Activated T-cell treated with anti-CD3 and anti-CD28 coated beads, Interleukin-2, amount 50 U/mL, for 72 hours (primary cell): ENCODE measurements around the gene SCARB1. TPM values are rescaled to one million over a fixed set of nuclear protein-coding genes. Genes with fewer than 3 reads are reported as not detected.

Experiments used
- ATAC-seq, 2 donors: fragments of 150-1000 bp; cut with Tn5 transposase; replicated peaks in 1 of 2; 2 replicates each; pipeline ENCODE4 v1.10.0; 2021; ENCODE audit warnings: moderate library complexity in 2 of 2, mild to moderate bottlenecking in 1 of 2
- DNase-seq, 2 donors: peaks; one replicate each; pipeline ENCODE4 v3.0.0; 2021 to 2022; ENCODE audit warnings: mixed read lengths in 1 of 2
- H3K27ac Mint-ChIP-seq: one replicate; pipeline ENCODE4 v1.8.0; 2022; ENCODE audit warnings: mild to moderate bottlenecking, moderate library complexity, mixed read lengths
- H3K27me3 Mint-ChIP-seq: one replicate; pipeline ENCODE4 v1.8.0; 2022; ENCODE audit warnings: low read depth, mixed read lengths
- H3K36me3 Mint-ChIP-seq, 2 donors: one replicate each; pipeline ENCODE4 v1.8.0; 2022; ENCODE audit warnings: mixed read lengths in 2 of 2, mild to moderate bottlenecking in 1 of 2; ENCODE audit not compliant: insufficient read depth in 2 of 2
- H3K4me1 Mint-ChIP-seq: one replicate; pipeline ENCODE4 v1.8.0; 2022; ENCODE audit warnings: low read depth, mixed read lengths
- H3K4me3 Mint-ChIP-seq, 2 donors: one replicate each; pipeline ENCODE4 v1.8.0; 2022; ENCODE audit warnings: mild to moderate bottlenecking in 2 of 2, mixed read lengths in 2 of 2, moderate library complexity in 2 of 2
- H3K9me3 Mint-ChIP-seq, 2 donors: one replicate each; pipeline ENCODE4 v1.8.0; 2022; ENCODE audit warnings: mixed read lengths in 2 of 2
- total RNA-seq, 2 donors: library from RNA; stranded (reverse); gene quantifications; one replicate each; pipeline ENCODE4 v1.2.3, GENCODE V29; 2022

The SCARB1 gene
- total RNA-seq, 2 donors from 2014 or later = 13.4 to 14.5 TPM

- DNase-seq (no peak), ATAC-seq (no peak)
- no peak overlapping the region for H3K4me3 Mint-ChIP-seq
- peaks cover 5% of the 10 kb centered on the region for H3K27me3 Mint-ChIP-seq
- no peaks in the 10 kb centered on the region for H3K36me3 Mint-ChIP-seq
- H3K9me3 Mint-ChIP-seq = no peaks in the 10 kb centered on the region
- no peak overlapping the region for H3K27ac Mint-ChIP-seq
- H3K4me1 Mint-ChIP-seq = peaks cover 7% of the 10 kb centered on the region
Observed at GRCh38 chr12:124876171-124876570, 12.5 kb upstream of the SCARB1 start.

DNA sequence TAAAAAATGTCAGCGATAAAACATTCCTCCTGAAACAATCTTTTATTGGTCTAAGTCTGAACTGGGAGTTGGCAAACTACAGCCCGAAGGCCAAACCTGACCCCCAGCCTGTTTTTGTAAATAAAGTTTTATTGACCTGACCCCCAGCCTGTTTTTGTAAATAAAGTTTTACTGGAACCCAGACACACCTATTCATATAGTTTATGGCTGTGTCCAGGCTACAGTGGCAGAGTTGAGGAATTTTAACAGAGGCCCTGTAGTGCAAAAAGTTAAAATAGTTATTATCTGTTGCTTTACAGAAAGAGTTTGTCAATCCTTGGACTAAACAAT lies 12.1 kb upstream of the SCARB1 start:
- DNase-seq = no peak
- Mint-ChIP-seq H3K27ac (no peak overlapping the region), H3K9me3 (no peaks in the 10 kb centered on the region), H3K27me3 (peaks cover 5% of the 10 kb centered on the region), H3K36me3 (no peaks in the 10 kb centered on the region), H3K4me1 (peaks cover 3% of the 10 kb centered on the region), H3K4me3 (no peak overlapping the region)
- no peak for ATAC-seq

- H3K9me3 Mint-ChIP-seq = no peaks in the 10 kb centered on the region
- H3K36me3 Mint-ChIP-seq = no peaks in the 10 kb centered on the region
- H3K4me3 Mint-ChIP-seq = no peak overlapping the region
- DNase-seq (no peak), ATAC-seq (no peak)
- H3K4me1 Mint-ChIP-seq = no peaks in the 10 kb centered on the region
- peaks cover 5% of the 10 kb centered on the region for H3K27me3 Mint-ChIP-seq
- no peak overlapping the region for H3K27ac Mint-ChIP-seq
Observed at GRCh38 chr12:124874988-124875802, 11.5 kb upstream of the SCARB1 start.

GRCh38 chr12:124874188-124874587 lies 10.5 kb upstream of the SCARB1 start:
- no peak overlapping the region for H3K4me3 Mint-ChIP-seq

DNA sequence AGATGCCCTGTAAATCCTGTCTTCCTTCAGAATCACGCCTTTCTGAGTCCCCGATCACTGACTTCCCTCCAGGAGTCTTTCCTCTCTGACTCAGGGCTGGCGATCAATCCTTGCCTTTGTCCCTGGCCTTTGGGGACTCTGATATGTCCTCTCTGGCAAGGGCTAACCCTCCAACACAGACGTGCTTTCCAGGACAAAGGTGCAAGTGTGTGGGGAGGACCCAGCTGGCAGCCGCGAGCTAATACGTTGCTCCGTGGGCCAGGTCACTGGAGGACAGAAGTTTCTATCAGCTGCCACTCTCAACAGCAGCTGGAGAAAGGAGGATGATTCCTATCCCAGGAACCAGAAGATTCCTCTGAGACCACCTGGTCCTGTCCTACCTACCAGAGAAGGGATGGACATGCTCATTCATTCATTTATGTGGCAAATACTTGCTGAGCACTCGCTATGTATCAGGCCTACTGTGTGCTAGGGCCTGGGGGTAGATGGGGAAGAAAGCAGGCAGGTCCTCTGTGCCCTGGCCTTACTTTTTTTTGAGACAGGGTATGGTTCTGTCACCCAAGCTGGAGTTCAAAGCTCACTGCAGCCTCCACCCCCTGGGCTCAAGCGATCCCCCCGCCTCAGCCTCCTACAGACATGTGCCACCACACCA lies 8.5 kb upstream of the SCARB1 start:
- H3K4me1 Mint-ChIP-seq = peaks cover 12% of the 10 kb centered on the region
- no peak overlapping the region for H3K27ac Mint-ChIP-seq
- no peaks in the 10 kb centered on the region for H3K36me3 Mint-ChIP-seq
- no peaks in the 10 kb centered on the region for H3K9me3 Mint-ChIP-seq
- no peak for DNase-seq
- ATAC-seq = no peak
- no peak overlapping the region for H3K4me3 Mint-ChIP-seq
- H3K27me3 Mint-ChIP-seq = peaks cover 19% of the 10 kb centered on the region

More at GRCh38 chr12:124874188-124874587, 10.5 kb upstream of the SCARB1 start:
- DNase-seq (no peak), ATAC-seq (no peak)
- no peak overlapping the region for H3K27ac Mint-ChIP-seq
- no peaks in the 10 kb centered on the region for H3K36me3 Mint-ChIP-seq
- peaks cover 10% of the 10 kb centered on the region for H3K27me3 Mint-ChIP-seq
- H3K4me1 Mint-ChIP-seq = peaks cover 4% of the 10 kb centered on the region
- H3K9me3 Mint-ChIP-seq = no peaks in the 10 kb centered on the region

GRCh38 chr12:124871297-124871696 lies 7.6 kb upstream of the SCARB1 start:
- H3K27ac Mint-ChIP-seq = no peak overlapping the region
- no peaks in the 10 kb centered on the region for H3K36me3 Mint-ChIP-seq
- peaks cover 18% of the 10 kb centered on the region for H3K4me1 Mint-ChIP-seq

GRCh38 chr12:124870515-124870914 lies 6.9 kb upstream of the SCARB1 start:
- H3K4me1 Mint-ChIP-seq = peaks cover 18% of the 10 kb centered on the region
- peaks cover 19% of the 10 kb centered on the region for H3K27me3 Mint-ChIP-seq
- H3K36me3 Mint-ChIP-seq = no peaks in the 10 kb centered on the region
- H3K4me3 Mint-ChIP-seq = no peak overlapping the region
- H3K9me3 Mint-ChIP-seq = no peaks in the 10 kb centered on the region
- DNase-seq = no peak
- no peak for ATAC-seq
- no peak overlapping the region for H3K27ac Mint-ChIP-seq

More at GRCh38 chr12:124871297-124871696, 7.6 kb upstream of the SCARB1 start:
- ATAC-seq (no peak), DNase-seq (no peak)
- Mint-ChIP-seq H3K27me3 (peaks cover 19% of the 10 kb centered on the region), H3K9me3 (no peaks in the 10 kb centered on the region), H3K4me3 (no peak overlapping the region)

DNA sequence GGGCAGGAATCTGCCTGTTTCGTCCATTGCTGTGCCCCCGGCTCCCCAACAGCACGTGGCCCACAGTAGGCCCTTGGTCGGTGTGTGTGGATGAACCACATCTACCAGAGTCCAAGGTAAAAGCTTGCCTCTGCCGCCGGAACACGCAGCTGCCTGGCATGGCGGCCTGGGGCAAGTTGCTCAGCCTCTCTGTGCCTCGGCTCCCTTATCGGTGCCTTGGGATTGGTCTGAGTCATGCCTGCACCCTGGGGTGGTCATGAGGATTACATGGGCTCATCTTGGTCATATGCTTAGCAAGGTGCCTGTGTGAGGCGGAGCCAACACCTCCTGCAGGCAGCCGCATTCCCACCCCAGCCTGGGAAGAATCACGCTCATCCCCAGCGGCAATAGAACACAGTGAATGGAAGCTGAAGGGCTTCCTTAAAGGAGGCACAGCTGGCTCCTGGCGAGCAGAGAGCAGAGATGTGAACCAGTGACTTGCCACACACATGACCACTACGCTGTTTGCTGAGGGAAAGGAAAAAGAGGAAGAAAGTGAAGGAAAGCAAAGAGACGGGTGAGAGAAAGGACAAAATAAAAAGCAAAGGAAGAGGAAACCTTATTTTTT lies 5.5 kb upstream of the SCARB1 start:
- H3K4me1 Mint-ChIP-seq = peaks cover 24% of the 10 kb centered on the region
- H3K4me3 Mint-ChIP-seq = peak overlapping the region in 1 of 2 donors; percentile 15
- peaks cover 14% of the 10 kb centered on the region for H3K27me3 Mint-ChIP-seq
- ATAC-seq (peak in 1 of 2 donors; percentile 40), DNase-seq (peak in 1 of 2 donors; percentile 10)
- no peaks in the 10 kb centered on the region for H3K9me3 Mint-ChIP-seq
- H3K27ac Mint-ChIP-seq = no peak overlapping the region
- H3K36me3 Mint-ChIP-seq = no peaks in the 10 kb centered on the region

DNA sequence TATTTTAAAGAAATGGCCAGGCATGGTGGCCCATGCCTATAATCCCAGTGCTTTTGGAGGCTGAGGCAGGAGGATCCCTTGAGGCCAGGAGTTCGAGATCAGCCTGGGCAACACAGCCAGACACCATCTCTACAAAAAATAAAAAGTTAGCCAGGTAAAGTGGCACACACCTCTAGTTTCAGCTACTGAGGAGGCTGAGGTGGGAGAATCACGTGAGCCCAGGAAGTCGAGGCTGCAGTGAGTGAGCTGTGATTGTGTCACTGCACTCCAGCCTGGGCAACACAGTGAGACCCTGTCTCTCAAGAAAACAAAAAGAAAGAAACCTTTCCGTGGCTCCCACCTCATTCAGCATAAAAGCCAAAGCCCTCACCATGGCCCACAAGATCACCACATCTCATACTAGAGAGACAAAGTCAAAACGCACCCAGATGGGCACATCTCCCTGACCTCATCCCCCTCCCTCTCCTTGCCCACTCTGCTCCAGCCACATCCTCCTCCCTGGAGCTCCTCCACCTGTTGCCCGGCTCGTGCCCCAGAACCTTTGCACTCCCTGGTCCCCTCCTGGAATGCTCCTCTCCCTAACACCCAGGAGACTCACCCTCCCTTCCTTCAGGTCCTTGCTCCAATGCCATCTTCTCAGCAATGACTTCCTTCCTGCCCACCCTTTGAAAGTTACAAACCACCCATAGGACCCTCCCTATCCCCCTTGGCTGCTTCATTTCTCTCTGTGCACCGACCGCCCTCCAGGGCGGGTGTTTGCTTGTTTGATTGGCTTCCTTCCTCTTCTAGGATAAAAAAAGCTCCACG lies 4.8 kb upstream of the SCARB1 start:
- DNase-seq = no peak
- Mint-ChIP-seq H3K4me1 (peaks cover 27% of the 10 kb centered on the region), H3K36me3 (no peaks in the 10 kb centered on the region), H3K27me3 (peaks cover 14% of the 10 kb centered on the region), H3K9me3 (no peaks in the 10 kb centered on the region), H3K27ac (no peak overlapping the region), H3K4me3 (peak overlapping the region in 1 of 2 donors; percentile 15)
- no peak for ATAC-seq

DNA sequence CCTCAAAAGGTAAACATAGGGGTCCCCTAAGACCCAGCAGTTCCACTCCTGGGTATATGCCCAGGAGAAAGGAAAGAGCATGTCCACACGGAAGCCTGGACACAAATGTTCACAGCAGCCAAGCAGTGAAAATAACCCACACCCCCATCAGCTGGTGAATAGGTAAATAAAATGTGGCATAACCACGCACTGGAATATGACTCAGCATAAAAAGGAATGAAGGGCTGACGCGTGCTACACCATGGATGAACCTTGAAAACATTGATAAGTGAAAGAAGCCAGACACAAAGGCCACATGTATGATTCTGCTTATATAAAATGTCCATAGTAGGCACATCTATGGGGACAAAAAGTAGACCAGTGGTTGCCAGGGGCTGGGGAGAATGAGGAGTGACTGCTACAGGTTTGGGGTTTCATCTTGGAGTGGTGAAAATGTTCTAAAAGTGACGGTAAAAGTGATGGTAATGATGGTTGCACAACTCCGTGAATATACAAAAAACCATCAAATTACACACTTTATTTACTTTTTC lies 3.8 kb upstream of the SCARB1 start:
- Mint-ChIP-seq H3K27me3 (peaks cover 14% of the 10 kb centered on the region), H3K36me3 (no peaks in the 10 kb centered on the region), H3K4me1 (peaks cover 33% of the 10 kb centered on the region), H3K4me3 (no peak overlapping the region), H3K9me3 (no peaks in the 10 kb centered on the region), H3K27ac (no peak overlapping the region)
- ATAC-seq (no peak), DNase-seq (no peak)

DNA sequence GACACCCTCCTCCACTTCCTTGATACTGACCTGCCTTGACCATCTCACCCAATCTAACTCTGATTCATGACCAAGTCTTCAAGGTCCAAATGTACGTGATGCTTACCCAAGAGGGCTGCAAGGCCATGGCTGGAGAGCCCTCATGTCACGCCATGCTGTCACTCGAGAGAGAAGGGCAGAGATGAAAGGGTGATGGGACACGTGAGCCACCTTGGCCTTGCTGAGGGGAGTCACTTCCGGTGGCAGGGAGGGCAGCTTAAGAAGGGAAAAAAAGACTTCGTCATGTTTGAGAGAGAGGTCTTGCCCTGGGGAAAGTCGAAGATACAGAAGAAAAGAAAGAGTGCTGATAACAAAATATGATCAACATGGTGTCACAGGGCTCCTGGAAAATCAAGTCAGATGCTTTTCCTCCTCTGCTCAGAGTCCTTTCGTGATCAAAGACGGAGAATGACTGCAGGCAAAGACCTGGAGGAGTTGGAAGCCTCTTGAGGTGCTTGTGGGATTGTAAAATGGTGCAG lies 3.3 kb upstream of the SCARB1 start:
- Mint-ChIP-seq H3K9me3 (no peaks in the 10 kb centered on the region), H3K27me3 (peaks cover 14% of the 10 kb centered on the region), H3K4me1 (peaks cover 38% of the 10 kb centered on the region)

GRCh38 chr12:124866195-124866882 lies 2.7 kb upstream of the SCARB1 start:
- no peak overlapping the region for H3K4me3 Mint-ChIP-seq
- DNase-seq (no peak), ATAC-seq (no peak)
- no peaks in the 10 kb centered on the region for H3K9me3 Mint-ChIP-seq
- peaks cover 14% of the 10 kb centered on the region for H3K27me3 Mint-ChIP-seq
- H3K4me1 Mint-ChIP-seq = peaks cover 44% of the 10 kb centered on the region
- H3K36me3 Mint-ChIP-seq = no peaks in the 10 kb centered on the region
- no peak overlapping the region for H3K27ac Mint-ChIP-seq

More for the DNA sequence above, 3.3 kb upstream of the SCARB1 start:
- H3K27ac Mint-ChIP-seq = no peak overlapping the region
- DNase-seq (no peak), ATAC-seq (no peak)
- H3K4me3 Mint-ChIP-seq = no peak overlapping the region
- H3K36me3 Mint-ChIP-seq = no peaks in the 10 kb centered on the region
